Measurements from ENCODE around the gene KCNJ13.

Gene KCNJ13

DNA sequence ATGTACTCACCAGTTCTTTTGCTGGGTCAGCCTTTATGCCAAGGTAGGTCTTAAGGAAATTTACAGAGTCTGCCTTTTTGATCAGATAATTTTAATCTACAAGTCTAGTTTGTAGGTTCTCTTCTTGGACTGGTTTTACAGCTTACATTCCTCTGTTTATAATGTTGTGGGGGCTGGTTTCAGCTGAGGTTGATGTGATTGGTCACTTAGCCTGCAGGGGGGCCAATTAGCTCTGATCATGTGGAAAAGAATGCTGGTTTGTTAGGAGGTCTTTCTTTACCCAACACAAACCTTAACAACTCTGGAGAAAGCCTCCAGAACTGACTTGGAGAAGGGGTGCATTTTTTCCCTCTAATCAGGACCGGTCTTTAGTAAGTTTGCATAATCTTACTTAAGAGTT is at the start of gene KCNJ13:
Gene KCNJ13 (minus strand): TSS at position 131 of the 400 bp plus-strand sequence. CDS start 5,203 bp downstream, outside the sequence.
- no peak for DNase-seq (ENCODE audit: low read depth in 1 of 2, low spot score in 1 of 2)

DNA sequence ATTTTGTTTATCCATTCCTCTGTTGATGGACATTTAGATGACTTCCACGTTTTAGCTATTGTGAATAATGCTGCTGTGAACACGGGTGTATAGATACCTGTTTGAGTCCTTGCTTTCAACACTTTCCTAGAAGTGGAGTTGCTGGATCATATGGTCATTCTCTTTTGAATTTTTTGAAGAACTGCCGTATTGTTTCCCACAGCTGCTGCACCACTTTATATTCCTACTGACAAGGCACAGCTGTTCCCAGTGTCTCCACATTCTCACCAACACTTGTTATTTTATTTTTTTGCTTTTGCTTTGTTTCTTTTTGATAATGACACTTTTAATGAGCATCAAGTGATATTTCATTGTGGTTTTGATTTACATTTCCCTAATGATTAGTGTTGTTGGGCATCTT is 41.4 kb upstream of the KCNJ13 start:
- DNase-seq (ENCODE audit: low read depth in 1 of 2, low spot score in 1 of 2) = no peak

DNA sequence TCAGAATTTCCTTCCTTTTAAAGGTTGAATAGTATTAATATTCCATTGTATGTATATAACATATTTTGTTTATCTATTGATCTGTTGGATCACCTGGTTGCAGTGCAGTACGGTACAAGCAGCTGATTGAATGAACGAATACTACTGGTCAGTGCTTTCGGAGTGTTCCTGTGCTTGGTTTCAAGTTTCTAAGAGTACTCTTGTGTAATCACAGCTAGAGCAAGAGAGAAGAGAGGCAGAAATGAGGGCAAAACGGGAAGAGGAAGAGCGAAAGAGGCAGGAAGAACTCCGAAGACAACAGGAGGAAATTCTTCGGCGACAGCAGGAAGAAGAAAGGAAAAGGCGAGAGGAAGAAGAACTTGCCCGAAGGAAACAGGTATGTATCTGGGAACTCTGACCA is 40.3 kb upstream of the KCNJ13 start:
- no peak for DNase-seq (ENCODE audit: low read depth in 1 of 2, low spot score in 1 of 2)

DNA sequence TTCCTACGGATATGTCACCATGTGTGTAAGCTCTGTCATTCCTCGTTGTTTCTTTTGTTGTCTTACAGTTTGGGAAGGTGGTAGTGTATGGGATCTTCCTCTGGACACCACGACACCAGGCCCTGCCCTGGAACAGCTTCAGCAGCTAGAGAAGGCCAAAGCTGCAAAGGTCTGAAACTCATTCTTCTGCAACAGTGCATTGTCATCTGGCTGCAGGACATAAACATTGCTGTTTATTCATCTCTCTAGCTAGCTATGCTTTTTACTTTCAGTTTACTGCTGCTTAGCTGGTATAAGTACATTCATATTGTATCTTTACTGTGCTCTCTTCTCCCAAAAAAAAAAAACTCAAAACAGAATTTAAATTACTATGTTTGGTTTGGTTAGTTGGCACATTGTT is 39.2 kb upstream of the KCNJ13 start:
- no peak for DNase-seq (ENCODE audit: low read depth in 1 of 2, low spot score in 1 of 2)

DNA sequence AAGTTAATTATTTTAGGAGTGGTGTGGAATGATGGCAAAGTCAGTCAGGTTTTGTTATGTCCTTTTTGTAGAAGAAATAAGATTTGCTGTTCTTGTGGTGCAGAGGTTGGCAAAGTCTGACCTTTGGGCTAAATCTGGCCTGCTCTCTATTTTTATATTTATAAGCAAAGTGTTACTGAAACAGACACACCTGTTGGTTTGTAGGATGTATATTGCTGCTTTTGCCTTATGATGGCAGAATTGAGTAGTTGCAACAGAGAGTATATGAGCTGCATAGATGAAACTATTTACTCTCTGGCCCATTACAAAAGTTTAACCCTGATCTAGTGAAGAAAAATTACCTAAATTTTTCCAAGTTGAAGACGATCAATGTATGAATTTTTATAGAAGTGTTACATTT is 34.1 kb upstream of the KCNJ13 start:
- DNase-seq (ENCODE audit: low read depth in 1 of 2, low spot score in 1 of 2) = no peak

DNA sequence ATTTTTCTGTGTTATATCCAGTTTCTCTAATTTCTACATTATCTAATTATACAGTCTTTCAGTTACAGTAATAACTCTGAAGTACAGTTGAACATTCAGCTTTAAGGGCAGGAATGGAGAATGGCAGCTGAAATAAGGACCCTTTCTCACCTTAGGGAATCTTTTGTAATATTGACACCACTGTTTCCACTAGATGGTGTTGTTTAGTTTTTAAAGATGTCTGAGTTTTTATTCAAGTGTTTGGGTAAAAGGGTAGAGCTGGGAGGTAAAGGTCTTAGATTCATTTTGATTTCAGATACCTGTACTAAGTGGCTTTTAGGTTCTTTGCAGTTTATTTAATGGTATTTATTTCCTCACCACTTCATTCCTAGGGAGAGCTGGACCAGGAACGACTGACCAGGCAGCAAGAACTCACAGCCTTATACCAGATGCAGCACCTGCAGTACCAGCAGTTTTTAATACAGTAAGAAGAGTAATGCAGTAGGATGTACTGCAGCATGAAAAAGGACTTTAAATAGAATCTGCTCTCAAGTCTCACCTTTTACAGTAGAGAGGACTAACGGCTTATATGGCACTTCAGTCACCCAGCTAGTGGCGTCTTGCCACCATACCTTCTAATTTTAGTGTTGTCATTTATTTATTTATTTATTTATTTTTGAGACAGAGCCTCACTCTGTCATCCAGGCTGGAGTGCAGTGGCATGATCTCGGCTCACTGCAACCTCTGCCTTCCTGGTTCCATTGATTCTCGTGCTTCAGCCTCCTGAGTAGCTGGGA is 33.2 kb upstream of the KCNJ13 start:
- DNase-seq (ENCODE audit: low read depth in 1 of 2, low spot score in 1 of 2) = no peak

DNA sequence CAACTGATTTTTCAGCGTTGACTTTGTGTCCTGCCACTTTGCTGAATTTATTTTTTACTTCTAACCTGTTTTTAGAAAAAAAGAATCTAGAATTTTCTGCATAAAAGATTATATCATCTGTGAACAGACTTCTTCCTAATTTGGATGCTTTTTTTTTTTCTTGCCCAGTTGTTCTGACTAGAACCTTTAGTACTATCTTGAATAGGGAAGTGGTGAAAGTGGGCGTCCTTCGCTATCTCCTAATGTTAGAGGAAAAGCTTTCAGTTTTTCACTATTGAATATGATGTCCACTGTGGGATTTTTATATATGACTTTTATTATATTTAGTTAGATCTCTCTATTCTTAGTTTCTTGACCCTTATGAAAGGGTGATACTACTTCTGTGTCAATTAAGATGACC is 25.7 kb upstream of the KCNJ13 start:
- no peak for DNase-seq (ENCODE audit: low read depth in 1 of 2, low spot score in 1 of 2)

DNA sequence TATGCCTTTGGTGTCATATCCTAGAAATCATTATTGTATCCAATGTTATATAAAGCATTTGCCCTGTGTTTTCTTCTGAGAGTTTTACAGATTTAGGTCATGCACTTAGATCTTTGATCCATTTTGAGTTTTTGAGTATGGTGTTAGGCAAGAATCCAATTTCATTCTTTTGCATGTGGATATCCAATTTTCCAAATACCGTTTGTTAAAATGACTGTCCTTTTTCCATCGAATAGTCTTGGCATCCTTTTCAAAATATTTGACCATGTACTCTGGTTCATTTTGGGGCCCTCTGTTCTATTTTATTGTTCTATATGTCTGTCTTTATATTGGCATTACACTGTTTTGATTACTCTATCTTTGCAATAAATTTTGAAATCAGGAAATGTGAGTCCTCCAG is 23.8 kb upstream of the KCNJ13 start:
- DNase-seq (ENCODE audit: low read depth in 1 of 2, low spot score in 1 of 2) = no peak

DNA sequence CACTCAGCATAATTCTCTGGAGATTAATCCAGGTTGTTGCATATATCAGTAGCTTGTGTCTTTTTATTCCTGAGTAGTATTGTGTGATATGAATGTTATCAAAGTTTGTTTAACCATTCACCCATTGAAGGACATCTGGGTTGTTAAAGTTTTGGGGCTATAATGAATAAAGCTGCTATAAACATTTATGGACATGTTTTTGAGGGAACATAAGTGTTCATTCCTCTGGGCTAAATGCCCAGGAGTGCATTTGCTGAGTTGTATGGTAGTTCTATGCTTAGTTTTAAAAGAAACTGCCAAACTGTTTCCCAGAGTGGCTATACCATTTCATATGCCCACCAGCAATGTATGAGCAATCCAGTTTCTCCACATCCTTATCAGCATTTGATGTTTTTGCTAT is 21.8 kb upstream of the KCNJ13 start:
- no peak for DNase-seq (ENCODE audit: low read depth in 1 of 2, low spot score in 1 of 2)

DNA sequence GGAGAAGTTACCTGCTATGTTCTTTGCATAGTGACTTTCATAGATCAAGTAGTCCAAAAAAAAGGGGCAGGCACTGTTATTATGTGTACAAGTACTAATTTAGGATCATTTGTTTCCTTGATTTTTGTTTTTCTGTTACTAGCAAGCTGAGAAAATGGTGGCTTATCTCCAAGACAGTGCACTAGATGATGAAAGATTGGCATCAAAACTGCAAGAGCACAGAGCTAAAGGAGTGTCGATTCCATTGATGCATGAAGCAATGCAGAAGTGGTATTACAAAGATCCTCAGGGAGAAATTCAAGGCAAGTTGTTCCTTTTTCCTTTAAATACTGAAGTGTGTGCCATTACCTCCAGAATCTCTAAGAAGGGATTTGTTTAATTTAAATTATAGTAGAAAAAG is 19.6 kb upstream of the KCNJ13 start:
- DNase-seq (ENCODE audit: low read depth in 1 of 2, low spot score in 1 of 2) = no peak

DNA sequence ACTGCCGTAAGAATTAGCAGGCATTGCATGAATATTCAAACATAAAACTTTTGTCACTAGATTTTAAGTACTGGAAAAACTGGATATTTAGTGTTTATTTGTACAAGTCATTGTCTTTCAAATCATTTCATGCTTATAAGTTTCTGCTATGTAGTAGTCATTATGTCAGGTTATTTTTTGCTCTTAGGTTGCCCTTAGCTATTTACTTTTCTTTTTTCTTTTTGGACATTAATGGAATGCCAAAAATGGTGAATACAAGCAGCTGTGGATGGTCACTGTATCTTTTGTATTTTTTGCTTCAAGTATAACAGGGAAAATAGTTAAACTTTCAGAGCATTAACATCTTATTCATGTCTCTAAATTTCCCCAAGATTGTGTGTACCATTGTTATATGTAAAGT is 18.6 kb upstream of the KCNJ13 start:
- no peak for DNase-seq (ENCODE audit: low read depth in 1 of 2, low spot score in 1 of 2)

DNA sequence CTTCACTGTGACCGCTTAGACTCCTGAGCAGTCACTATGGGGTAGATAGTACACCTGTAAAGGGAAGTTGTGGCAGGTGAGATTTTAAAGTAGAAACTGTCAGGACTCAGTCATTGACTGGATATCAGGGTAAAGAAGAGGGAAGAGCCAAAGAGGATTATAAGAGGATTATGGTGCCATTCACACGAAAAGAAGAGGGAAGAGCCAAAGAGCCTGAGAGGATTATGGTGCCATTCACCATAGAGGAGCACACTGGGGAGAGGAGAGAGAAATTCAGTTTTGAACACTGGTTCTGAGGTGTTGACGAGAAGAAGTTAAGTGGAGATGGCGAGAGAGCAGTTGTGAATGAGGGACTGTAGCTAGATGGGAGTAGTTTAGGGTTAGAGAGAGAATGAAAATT is 16.9 kb upstream of the KCNJ13 start:
- DNase-seq (ENCODE audit: low read depth in 1 of 2, low spot score in 1 of 2) = no peak

DNA sequence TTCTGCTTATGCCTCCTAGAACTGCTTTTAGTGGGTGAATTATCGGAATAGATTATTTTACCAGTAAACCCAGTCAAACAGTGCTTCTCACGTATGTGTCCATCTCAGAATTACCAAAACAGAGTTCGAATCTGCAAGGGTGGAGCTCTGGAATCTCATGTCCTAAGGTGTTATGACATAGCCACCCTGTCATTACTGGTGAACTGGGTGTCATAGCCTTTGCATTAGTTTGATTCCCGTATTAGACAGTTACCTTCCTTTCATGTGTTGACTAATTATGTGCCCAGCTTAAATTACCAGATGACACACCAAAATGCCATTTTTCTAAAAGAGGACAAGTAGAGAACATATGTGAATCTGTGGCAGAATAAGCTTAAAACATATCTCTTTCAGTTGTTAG is 15.2 kb upstream of the KCNJ13 start:
- no peak for DNase-seq (ENCODE audit: low read depth in 1 of 2, low spot score in 1 of 2)

DNA sequence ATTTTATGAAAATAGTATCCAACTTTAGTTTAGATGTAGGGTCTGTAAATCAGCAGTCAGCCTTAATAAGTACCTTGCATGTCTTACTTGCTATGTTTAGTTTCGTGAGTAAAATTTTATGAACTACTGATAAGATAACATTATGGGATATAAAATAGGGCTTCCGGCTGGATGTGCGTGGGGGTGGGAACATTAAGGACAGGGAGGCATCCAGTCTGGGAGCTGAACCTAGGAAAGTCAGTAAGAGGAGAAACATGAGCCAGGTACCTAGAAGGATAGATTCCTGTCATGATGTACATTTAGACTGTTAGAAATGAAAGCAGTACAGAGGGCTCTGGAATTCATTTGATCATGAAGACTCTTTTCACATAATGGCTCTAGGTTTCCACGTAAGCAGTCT is 12.7 kb upstream of the KCNJ13 start:
- no peak for DNase-seq (ENCODE audit: low read depth in 1 of 2, low spot score in 1 of 2)

DNA sequence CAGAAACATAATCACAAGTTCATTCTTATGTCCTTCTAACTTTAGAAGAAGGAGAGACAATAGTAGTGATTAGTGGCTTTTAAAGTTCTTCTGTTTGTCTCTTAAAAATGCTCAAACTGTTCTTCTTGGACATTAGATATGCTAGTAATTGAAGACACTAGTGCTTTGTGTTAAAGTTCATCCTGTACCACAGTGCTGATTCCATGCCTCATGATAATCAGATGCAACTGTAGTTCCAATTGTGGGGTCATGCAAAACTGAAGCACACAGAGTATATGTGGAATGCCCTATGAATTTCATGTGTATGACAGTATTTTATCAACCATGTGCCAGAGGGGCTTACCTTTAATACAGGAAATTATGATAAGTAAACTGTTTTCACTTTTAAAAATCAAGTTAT is 11.4 kb upstream of the KCNJ13 start:
- no peak for DNase-seq (ENCODE audit: low read depth in 1 of 2, low spot score in 1 of 2)

DNA sequence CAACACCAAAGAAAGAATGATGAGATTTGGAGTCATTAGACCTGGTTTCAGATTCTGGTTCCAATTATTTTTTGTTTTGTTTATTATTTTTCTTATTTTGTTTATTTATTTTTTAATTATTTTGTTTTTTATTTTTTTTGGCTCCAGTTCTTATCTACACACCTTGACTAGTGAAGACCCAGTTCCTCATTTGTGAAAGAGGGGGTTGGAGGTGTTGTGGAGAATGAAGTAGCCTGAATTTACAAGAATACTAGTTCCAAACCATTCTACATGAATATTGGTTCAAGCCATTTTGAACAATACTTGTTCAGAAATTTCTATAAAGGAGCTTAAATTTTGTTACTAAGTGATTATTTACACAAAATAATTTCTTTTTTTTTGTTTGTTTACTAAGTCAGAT is 6.9 kb upstream of the KCNJ13 start:
- no peak for DNase-seq (ENCODE audit: low read depth in 1 of 2, low spot score in 1 of 2)

DNA sequence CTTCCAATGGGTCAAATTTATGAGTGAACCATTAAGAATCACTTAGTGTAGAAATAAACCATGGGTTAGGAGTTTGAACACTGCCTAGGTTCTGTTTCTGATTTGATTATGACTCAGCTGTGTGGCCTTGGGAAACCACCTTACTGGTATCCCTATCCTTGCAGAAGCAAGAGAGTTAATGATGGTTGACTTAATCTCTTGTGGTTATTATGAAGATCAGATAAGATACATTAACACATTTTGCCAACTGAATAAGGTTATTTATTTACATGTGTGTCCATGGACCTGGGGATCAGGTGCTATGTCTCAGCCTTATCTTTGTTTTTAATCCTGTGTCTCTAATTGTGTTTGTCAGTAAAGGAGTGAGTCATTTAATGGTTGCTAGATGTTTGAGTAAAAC is 5.4 kb upstream of the KCNJ13 start:
- peak in 1 of 2 donors; percentile 47 for DNase-seq (ENCODE audit: low read depth in 1 of 2, low spot score in 1 of 2)

DNA sequence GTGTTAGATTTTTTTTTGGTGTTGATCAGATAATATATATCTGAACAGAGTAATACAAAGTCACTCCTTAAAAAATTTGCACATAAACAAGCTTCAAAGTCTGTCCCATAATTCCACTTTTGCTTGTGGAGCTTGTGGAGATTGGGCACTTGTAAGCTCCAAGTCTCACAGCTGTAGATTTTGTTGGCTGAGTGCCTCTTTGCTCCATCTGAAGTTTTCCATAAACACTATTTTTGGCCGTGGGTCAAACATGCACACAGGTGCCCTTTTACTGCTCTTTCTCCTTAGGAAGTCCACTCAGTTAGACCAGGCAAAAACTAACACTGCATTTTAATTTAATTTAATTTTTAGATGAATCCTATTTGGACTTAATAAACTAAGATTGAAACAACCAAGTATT is 3.6 kb upstream of the KCNJ13 start:
- no peak for DNase-seq (ENCODE audit: low read depth in 1 of 2, low spot score in 1 of 2)

DNA sequence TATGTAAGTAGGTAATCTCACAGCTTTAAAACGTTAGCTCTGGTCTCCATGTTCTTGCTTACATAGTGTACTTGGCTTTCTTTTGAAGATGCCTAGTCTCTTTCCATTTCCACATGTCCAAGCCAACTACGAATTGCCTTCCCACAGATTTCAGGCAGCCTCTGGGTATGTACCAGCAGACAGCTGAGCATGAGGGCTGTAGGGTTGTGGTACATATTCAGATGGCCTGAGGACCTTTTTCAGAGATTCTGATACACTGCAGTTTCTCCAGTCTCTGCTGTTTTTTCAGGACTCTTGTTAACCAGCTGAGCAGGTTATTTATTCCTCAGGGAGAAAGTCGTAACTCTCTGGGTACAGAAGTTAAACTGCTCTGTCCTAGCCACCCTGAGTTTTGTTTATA is 3.1 kb upstream of the KCNJ13 start:
- DNase-seq (ENCODE audit: low read depth in 1 of 2, low spot score in 1 of 2) = no peak

DNA sequence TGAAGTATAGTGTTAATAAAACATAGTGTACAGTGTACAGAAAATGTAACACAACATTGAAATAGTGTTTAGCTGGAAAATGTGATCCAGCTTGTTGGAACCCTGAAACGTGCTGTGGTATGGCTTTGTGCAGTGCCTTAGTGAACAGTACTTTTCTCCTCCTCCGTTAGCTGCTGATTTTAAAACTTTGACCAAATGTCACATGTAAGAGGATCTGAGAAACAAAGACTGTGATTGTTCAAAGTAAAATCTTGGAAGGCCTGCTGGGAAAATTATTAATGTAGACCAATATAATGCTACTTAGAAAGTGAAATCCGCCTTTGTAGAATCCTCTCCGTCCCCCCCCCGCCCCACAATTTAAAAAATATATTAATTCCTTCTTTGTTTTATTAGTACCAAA is 911 bp upstream of the KCNJ13 start:
- no peak for DNase-seq (ENCODE audit: low read depth in 1 of 2, low spot score in 1 of 2)

DNA sequence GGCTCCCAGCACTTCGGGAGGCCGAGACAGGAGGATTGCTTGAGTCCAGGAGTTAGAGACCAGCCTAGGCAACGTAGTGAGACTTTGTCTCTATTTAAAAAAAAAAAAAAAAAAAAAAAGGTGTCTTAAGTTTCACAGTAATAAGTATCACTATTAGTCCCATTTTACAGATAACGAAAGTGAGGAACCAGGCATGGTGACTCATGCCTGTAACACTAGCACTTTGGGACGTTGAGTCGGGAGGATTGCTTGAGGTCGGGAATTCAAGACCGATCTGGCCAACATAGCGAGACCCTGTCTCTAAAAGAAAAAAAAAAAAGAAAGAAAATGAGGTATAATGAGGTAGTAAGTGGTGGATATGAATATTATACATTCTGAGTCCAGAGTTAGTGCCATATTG is 2.5 kb downstream of the KCNJ13 start:
- DNase-seq (ENCODE audit: low read depth in 1 of 2, low spot score in 1 of 2) = no peak

DNA sequence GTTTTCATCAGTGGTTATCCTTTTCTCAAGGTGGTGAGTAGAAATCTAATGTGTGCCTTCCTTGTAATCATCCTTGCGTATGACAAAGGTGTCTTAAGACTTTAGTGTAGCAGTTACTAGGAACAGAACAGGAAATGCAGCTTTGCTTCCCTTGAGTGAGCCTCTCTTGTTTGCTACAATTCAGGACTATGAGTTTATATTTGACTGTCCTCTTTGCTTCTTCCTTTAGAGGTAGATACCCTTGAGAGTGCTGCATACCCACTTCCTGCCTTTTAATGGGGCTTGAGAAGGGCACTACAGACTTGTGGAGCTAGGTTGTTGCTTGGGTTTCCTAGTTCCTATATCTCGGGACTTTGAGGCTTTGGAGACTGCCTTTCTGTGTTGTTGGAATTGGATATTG is 3.8 kb downstream of the KCNJ13 start:
- DNase-seq (ENCODE audit: low read depth in 1 of 2, low spot score in 1 of 2) = no peak

DNA sequence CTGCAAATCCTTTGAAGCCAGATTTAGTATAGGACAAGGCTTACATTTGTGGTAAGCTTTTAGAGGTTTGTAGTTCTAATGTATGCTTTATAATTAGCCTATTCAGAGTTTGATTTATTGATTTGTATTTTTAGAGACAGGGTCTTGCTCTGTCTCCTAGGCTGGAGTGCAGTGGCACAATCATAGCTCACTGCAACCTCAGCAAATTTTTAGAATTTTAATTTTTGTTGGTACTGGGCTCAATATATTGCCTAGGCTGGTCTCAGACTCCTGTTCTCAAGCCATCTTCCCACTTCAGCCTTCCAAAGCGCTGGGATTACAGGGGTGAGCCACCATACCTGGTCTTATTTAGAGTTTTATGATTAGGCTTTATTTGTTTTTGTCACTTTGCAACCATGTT is 4.5 kb downstream of the KCNJ13 start:
- DNase-seq (ENCODE audit: low read depth in 1 of 2, low spot score in 1 of 2) = no peak

DNA sequence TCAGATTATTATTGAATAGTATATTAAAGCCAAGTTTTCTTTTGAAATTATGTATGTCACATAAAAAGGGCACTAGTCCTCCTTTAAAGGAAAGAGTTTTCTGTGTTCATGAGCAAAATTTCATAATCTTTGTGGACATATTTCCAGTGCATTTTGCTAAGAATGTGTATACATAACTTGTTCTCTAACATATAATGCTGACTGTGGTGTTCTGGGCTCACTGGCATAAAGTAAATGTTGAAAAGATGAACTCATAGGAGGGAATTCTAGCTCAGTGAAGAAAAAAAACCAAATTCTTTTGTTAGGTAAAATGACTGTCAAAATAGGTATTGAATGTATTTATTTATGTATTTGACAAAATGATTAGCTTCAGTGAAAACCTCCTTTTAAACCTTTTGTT is 6.2 kb downstream of the KCNJ13 start:
- DNase-seq (ENCODE audit: low read depth in 1 of 2, low spot score in 1 of 2) = no peak
